ENCODE results near the gene PLA2G4F.

The PLA2G4F gene

DNA sequence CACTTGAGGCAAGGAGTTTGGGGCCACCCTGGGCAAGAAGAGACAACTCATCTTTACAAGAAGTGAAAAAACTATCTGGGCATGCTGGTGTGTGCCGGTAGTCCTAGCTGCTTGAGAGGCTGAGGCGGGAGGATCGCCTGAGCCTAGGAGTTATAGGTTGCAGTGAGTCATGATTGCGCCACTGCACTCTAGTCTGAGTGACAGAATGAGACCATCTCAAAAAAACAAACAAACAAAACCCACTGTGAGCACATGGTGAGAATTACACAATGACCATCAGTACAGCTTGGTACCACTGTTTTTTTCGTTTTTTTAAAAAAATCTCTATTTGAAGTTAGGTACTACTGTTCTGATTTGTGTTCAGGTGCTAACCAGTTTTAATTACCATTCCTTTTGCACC lies 38.1 kb upstream of the PLA2G4F start:
- no peak for DNase-seq (ENCODE audit: low spot score)
- TF ChIP-seq, protein P1, sequence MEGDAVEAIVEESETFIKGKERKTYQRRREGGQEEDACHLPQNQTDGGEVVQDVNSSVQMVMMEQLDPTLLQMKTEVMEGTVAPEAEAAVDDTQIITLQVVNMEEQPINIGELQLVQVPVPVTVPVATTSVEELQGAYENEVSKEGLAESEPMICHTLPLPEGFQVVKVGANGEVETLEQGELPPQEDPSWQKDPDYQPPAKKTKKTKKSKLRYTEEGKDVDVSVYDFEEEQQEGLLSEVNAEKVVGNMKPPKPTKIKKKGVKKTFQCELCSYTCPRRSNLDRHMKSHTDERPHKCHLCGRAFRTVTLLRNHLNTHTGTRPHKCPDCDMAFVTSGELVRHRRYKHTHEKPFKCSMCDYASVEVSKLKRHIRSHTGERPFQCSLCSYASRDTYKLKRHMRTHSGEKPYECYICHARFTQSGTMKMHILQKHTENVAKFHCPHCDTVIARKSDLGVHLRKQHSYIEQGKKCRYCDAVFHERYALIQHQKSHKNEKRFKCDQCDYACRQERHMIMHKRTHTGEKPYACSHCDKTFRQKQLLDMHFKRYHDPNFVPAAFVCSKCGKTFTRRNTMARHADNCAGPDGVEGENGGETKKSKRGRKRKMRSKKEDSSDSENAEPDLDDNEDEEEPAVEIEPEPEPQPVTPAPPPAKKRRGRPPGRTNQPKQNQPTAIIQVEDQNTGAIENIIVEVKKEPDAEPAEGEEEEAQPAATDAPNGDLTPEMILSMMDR (IDR thresholded peaks at IDR 0.05; ENCODE audit: extremely low read depth, insufficient read depth, missing control alignments), result no peak

DNA sequence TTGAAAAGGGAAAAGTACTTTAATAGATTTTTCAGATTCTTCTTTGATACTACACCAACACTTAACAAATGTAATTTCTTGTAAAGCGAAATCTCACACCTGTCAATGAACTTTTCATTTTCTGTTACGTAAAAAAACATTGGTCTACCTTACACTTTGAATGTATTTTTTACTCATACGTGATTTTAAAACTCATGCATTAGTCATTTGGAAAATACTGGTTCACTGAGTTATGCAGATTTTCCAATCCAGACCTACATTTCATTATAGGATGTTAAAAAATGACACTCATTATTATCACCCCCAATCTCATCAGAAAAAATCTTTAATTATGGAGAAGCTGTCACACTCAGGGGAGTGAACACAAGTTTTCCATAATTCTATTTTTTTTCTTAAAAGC lies 36.9 kb upstream of the PLA2G4F start:
- in situ Hi-C loops (cut with MboI; ENCODE audit: low pct_unique_long_range_greater_than_20kb, low sequenced_read_pairs, unreplicated experiment), result no loop called here
- TF ChIP-seq, protein P1 (IDR thresholded peaks at IDR 0.05; ENCODE audit: extremely low read depth, insufficient read depth, missing control alignments), result no peak
- no peak for DNase-seq (ENCODE audit: low spot score)

More for the DNA sequence above, 38.1 kb upstream of the PLA2G4F start:
- in situ Hi-C loops (cut with MboI; ENCODE audit: low pct_unique_long_range_greater_than_20kb, low sequenced_read_pairs, unreplicated experiment), result no loop called here

DNA sequence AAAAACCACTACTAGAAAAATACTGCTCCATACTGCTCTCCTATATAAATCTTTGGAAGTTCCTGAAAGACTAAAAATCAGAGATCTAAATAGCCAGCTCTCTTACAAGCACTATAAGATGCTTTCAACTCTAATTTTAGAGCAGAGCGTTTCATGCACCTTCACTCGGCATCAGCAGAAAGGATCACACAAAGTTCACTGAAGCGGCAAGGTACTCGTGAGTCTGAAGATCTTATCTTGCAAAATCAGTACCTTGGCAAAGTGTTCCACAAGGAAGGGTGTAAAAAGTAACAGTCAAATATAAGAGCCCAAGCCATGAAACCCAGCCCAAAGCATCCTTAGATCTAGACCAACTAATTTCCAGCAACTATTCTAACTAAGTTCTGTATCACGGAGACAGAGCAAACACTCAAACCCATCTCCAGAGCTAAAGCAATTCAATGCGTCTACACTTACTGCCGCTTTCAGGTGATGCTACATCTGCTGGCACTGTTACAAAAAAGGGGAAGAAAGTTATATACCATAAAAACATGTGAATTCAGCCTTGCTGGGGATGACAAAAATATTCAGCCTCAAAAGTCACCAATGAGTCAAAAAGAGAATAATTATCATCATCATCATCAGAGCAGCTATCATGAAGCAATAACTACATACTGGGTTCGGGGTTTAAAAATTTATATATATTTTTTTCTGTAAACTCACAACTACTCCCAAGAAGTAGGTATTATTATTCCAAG lies 35.3 kb upstream of the PLA2G4F start:
- TF ChIP-seq, protein P1 (IDR thresholded peaks at IDR 0.05; ENCODE audit: extremely low read depth, insufficient read depth, missing control alignments), result no peak
- no peak for DNase-seq (ENCODE audit: low spot score)
- in situ Hi-C loops (cut with MboI; ENCODE audit: low pct_unique_long_range_greater_than_20kb, low sequenced_read_pairs, unreplicated experiment), result no loop called here

DNA sequence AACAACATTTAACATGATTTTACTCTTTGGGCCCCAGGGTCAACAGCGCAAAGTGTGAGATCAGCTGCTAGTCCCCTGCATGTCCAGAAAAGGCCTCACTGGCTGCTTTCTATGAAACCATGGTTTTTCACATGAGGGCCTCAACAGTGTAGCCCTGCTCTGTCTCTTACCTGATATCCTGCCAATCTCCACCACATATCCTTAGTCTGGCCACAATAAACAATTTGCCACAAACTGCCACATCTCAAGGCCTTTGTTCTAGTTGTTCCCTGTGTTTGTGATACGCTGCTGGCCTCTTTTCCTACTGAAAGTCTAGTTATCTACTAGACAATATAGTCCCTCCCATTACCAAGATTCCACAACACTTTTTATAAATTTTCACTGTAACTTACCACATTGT lies 33.9 kb upstream of the PLA2G4F start:
- no peak for DNase-seq (ENCODE audit: low spot score)
- in situ Hi-C loops (cut with MboI; ENCODE audit: low pct_unique_long_range_greater_than_20kb, low sequenced_read_pairs, unreplicated experiment), result no loop called here
- TF ChIP-seq, protein P1 (IDR thresholded peaks at IDR 0.05; ENCODE audit: extremely low read depth, insufficient read depth, missing control alignments), result no peak

DNA sequence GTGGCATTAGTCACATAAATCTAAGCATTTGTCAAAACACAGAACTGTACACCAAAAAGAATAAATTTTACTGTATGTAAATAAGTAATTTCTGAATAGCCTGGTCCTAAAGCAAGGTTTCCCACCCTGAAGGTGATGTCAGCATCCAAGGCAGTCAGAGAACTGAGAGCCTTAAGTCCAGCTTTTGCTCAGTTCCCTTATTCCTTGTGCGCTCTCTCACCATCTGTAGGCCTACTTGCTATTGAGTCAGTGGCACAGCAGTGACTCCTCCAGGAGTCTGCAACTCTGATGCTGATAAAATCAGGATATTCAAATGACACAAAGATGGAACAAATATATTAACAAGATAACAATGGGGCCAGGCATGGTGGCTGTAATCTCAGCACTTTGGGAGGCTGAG lies 29.4 kb upstream of the PLA2G4F start:
- TF ChIP-seq, protein P1 (IDR thresholded peaks at IDR 0.05; ENCODE audit: extremely low read depth, insufficient read depth, missing control alignments), result no peak
- in situ Hi-C loops (cut with MboI; ENCODE audit: low pct_unique_long_range_greater_than_20kb, low sequenced_read_pairs, unreplicated experiment), result no loop called here
- no peak for DNase-seq (ENCODE audit: low spot score)

DNA sequence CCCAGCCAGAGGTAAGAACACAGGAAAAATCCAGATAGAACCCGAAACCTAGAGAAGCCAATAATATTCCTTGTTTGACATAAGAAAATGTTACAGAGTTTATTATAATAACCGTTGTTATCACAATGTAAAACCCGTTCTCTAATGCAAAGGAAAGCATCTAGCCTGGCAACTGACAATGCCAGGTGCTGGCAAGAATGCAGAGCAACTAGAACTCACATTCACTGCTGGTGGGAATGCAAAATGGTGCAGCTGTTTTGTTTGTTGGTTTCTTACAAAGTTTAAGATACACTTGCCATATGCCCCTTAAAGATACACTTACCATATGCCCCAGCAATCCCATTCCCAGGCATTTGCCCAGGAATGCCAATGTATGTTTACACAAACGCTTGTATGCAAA lies 28.3 kb upstream of the PLA2G4F start:
- TF ChIP-seq, protein P1 (IDR thresholded peaks at IDR 0.05; ENCODE audit: extremely low read depth, insufficient read depth, missing control alignments), result no peak
- in situ Hi-C loops (cut with MboI; ENCODE audit: low pct_unique_long_range_greater_than_20kb, low sequenced_read_pairs, unreplicated experiment), result no loop called here
- no peak for DNase-seq (ENCODE audit: low spot score)

Measured in GM13977 (cell line).